B cell (primary cell): Measurements from ENCODE around the gene IQGAP1. TPM values are rescaled to one million over a fixed set of nuclear protein-coding genes. Genes with fewer than 3 reads are reported as not detected.

Experiments used
- ATAC-seq: fragments of 200-7000 bp; cut with Tn5 transposase; one replicate; pipeline ENCODE4 v1.10.0; 2021; ENCODE audit warnings: low read depth, mild to moderate bottlenecking, moderate number of reproducible peaks, moderate library complexity
- CTCF ChIA-PET: fragments of 350-600 bp; sonication (Branson Sonifier 250); formaldehyde crosslinking; loops from one replicate; lab custom pipeline; 2021; ENCODE audit warnings: antibody characterized with exemption, inconsistent platforms; lab: Charles Lee
- POLR2A ChIA-PET: fragments of 350-600 bp; sonication (Branson Sonifier 250); formaldehyde crosslinking; loops from one replicate; lab custom pipeline; 2021; ENCODE audit warnings: antibody characterized with exemption; lab: Charles Lee
- DNase-seq: peaks from one replicate; pipeline ENCODE4 v3.0.0; 2013
- H2AFZ ChIP-seq: 2 replicates; pipeline ENCODE4 v1.6.1; 2012; ENCODE audit warnings: mild to moderate bottlenecking, low read depth, low read length; ENCODE audit not compliant: insufficient read depth, poor library complexity, severe bottlenecking
- H3K27ac ChIP-seq, 2 donors: 1 replicate in 1 of 2; 2 replicates in 1 of 2; pipeline ENCODE4 v1.5.1; 2012 to 2013; ENCODE audit warnings: low read length in 2 of 2, mild to moderate bottlenecking in 2 of 2, moderate library complexity in 1 of 2
- H3K27me3 ChIP-seq, 4 experiments: fragments of 200-600 bp in 1 of 4; sonication (generic) in 1 of 4; replicated peaks in 1 of 4; 1 replicate in 2 of 4; 2 replicates in 2 of 4; pipeline versions ENCODE4 v1.6.1 to v1.7.0; 2013 to 2016; ENCODE audit warnings: low read length in 3 of 4, mild to moderate bottlenecking in 2 of 4, mixed read lengths in 1 of 4, moderate library complexity in 1 of 4; ENCODE audit not compliant: insufficient read depth in 4 of 4, control insufficient read depth in 3 of 4; ENCODE audit errors: control extremely low read depth in 1 of 4
- H3K36me3 ChIP-seq, 2 experiments: replicated peaks in 1 of 2; 1 replicate in 1 of 2; 2 replicates in 1 of 2; pipeline versions ENCODE4 v1.6.1 to v1.7.1; 2013; ENCODE audit warnings: low read length in 1 of 2; ENCODE audit not compliant: insufficient read depth in 2 of 2, control insufficient read depth in 1 of 2; ENCODE audit errors: control extremely low read depth in 1 of 2, extremely low read depth in 1 of 2
- H3K4me1 ChIP-seq, 2 donors: fragments of 200-600 bp in 1 of 2; sonication (generic) in 1 of 2; 1 replicate in 1 of 2; 2 replicates in 1 of 2; pipeline versions ENCODE4 v1.5.1 to v1.6.1; 2013 to 2017; ENCODE audit warnings: low read length in 2 of 2; ENCODE audit not compliant: control insufficient read depth in 2 of 2, insufficient read depth in 2 of 2
- H3K4me2 ChIP-seq: replicated peaks from 2 replicates; pipeline ENCODE3; 2012; ENCODE audit warnings: mild to moderate bottlenecking, low read depth, low read length; ENCODE audit not compliant: poor library complexity, severe bottlenecking
- H3K4me3 ChIP-seq, 5 experiments: fragments of 200-600 bp in 1 of 5; sonication (generic) in 1 of 5; 1 replicate in 3 of 5; 2 replicates in 2 of 5; pipeline versions ENCODE4 v1.5.1 to v1.7.0; 2011 to 2016; ENCODE audit warnings: low read length in 4 of 5, mild to moderate bottlenecking in 4 of 5, low read depth in 2 of 5, control low read depth in 1 of 5, moderate library complexity in 1 of 5; ENCODE audit not compliant: insufficient read depth in 1 of 5; ENCODE audit errors: control extremely low read depth in 1 of 5, extremely low read depth in 1 of 5
- H3K79me2 ChIP-seq: fragments of 200-600 bp; sonication (generic); one replicate; pipeline ENCODE4 v1.6.0; 2016; ENCODE audit warnings: low read length; ENCODE audit not compliant: control insufficient read depth, insufficient read depth
- H3K9ac ChIP-seq: fragments of 200-600 bp; sonication (generic); 2 replicates; pipeline ENCODE4 v1.6.1; 2017; ENCODE audit warnings: mild to moderate bottlenecking, low read length, moderate library complexity
- H3K9me3 ChIP-seq, 3 donors: one replicate each; pipeline versions ENCODE4 v1.6.1 to v1.7.1; 2013; ENCODE audit warnings: low read length in 2 of 3; ENCODE audit not compliant: control insufficient read depth in 2 of 3, insufficient read depth in 1 of 3; ENCODE audit errors: control extremely low read depth in 1 of 3
- H4K20me1 ChIP-seq: 2 replicates; pipeline ENCODE4 v1.6.0; 2012; ENCODE audit warnings: mild to moderate bottlenecking, low read length; ENCODE audit not compliant: insufficient read depth, control insufficient read depth, poor library complexity, severe bottlenecking
- H3K27ac Mint-ChIP-seq: one replicate; pipeline ENCODE4 v1.8.0; 2021; ENCODE audit warnings: mixed read lengths
- H3K27me3 Mint-ChIP-seq: one replicate; pipeline ENCODE4 v1.8.0; 2021; ENCODE audit warnings: mixed read lengths
- H3K4me1 Mint-ChIP-seq: one replicate; pipeline ENCODE4 v1.8.0; 2021; ENCODE audit warnings: mixed read lengths
- H3K4me3 Mint-ChIP-seq: one replicate; pipeline ENCODE4 v1.8.0; 2021; ENCODE audit warnings: mixed read lengths
- H3K9me3 Mint-ChIP-seq: one replicate; pipeline ENCODE4 v1.8.0; 2022; ENCODE audit warnings: mixed read lengths; ENCODE audit not compliant: insufficient read depth
- EZH2 ChIP-seq: IDR thresholded peaks from 2 replicates; pipeline ENCODE4 v1.6.1; 2012; ENCODE audit warnings: borderline replicate concordance, low read depth, mild to moderate bottlenecking, moderate library complexity, low read length; ENCODE audit not compliant: insufficient read depth, poor library complexity, severe bottlenecking
- WGBS: methylation state at CpG from one replicate; pipeline ENCODE4 v1.1.5; 2013; ENCODE audit warnings: missing lambda C conversion rate; ENCODE audit not compliant: insufficient coverage; 5-methylcytosine and 5-hydroxymethylcytosine counted together
- intact Hi-C: fragments of 100-400 bp; cut with micrococcal nuclease; formaldehyde crosslinking; loops from one replicate; pipeline ENCODE4 v1.10.0; 2022
- polyA plus RNA-seq: library from polyadenylated mRNA; depleted of rRNA; stranded (reverse); fragments of >200 nt; gene quantifications from 2 replicates; pipeline ENCODE4 v1.2.3, GENCODE V29; 2012
- total RNA-seq, 2 donors: library from RNA; stranded (reverse); fragments of 120-200 nt in 1 of 2; gene quantifications; 1 replicate in 1 of 2; 2 replicates in 1 of 2; pipeline versions ENCODE4 v1.2.3 to v1.2.4, GENCODE V29; 2013 to 2022
- TF ChIP-seq, protein P1 (sequence below): fragments of 200-600 bp; IDR thresholded peaks from one replicate; pipeline ENCODE4 v1.8.0; 2022; ENCODE audit warnings: antibody characterized with exemption, mild to moderate bottlenecking

The IQGAP1 gene
- total and polyA plus RNA-seq, 2 donors (not counting 1 experiment from before 2014, with no cell fraction given), result 49.7 to 216 TPM

DNA sequence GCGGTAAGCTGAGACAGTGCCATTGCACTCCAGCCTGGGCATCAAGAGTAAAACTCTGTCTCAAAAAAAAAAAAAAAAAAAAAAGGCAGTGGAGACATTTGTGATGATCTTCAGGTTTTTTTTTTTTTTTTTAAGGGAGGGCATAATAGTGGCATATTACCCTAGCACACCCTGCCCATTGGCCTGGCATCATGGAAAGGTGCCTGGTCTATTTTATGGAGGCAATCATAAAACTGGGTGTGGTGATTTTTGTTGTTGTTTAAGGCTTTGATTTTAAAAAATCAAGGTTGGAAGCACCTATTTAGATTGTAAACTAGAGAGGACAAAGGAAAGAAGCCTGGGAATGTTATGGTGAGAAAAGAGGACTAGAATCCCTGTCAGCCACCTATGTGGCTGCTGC, 6.0 kb downstream of the IQGAP1 start:
- no peak for DNase-seq
- no peak overlapping the region for H3K4me2 ChIP-seq
- no peak overlapping the region for H3K27ac ChIP-seq
- intact Hi-C loops, result no loop called here
- TF ChIP-seq, protein P1, sequence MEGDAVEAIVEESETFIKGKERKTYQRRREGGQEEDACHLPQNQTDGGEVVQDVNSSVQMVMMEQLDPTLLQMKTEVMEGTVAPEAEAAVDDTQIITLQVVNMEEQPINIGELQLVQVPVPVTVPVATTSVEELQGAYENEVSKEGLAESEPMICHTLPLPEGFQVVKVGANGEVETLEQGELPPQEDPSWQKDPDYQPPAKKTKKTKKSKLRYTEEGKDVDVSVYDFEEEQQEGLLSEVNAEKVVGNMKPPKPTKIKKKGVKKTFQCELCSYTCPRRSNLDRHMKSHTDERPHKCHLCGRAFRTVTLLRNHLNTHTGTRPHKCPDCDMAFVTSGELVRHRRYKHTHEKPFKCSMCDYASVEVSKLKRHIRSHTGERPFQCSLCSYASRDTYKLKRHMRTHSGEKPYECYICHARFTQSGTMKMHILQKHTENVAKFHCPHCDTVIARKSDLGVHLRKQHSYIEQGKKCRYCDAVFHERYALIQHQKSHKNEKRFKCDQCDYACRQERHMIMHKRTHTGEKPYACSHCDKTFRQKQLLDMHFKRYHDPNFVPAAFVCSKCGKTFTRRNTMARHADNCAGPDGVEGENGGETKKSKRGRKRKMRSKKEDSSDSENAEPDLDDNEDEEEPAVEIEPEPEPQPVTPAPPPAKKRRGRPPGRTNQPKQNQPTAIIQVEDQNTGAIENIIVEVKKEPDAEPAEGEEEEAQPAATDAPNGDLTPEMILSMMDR, result no peak
- no peak for TF ChIP-seq EZH2
- peaks cover 100% of the 10 kb centered on the region for H3K79me2 ChIP-seq
- peak overlapping the region; percentile 62 for H3K27ac Mint-ChIP-seq
- no peak overlapping the region for H2AFZ ChIP-seq
- H3K9me3 ChIP-seq, result no peaks in the 10 kb centered on the region
- ChIA-PET POLR2A (no interaction called here), CTCF (no interaction called here)
- no peak for ATAC-seq
- H3K9me3 Mint-ChIP-seq, result no peaks in the 10 kb centered on the region
- 100% methylated on average over 1 of the region's 1 CpG for WGBS
- H3K4me1 Mint-ChIP-seq, result peaks cover 68% of the 10 kb centered on the region
- H3K36me3 ChIP-seq, result peaks cover 0 to 17% of the 10 kb centered on the region in 2 experiments
- no peak overlapping the region for H3K4me3 ChIP-seq
- no peak overlapping the region for H3K4me3 Mint-ChIP-seq
- peaks cover 29% of the 10 kb centered on the region for H4K20me1 ChIP-seq
- H3K27me3 ChIP-seq, result no peaks in the 10 kb centered on the region
- no peak overlapping the region for H3K9ac ChIP-seq
- H3K4me1 ChIP-seq, result peaks cover 33 to 37% of the 10 kb centered on the region in 2 donors
- no peaks in the 10 kb centered on the region for H3K27me3 Mint-ChIP-seq

- DNase-seq (no peak), ATAC-seq (no peak)
- Histone ChIP-seq H3K4me2 (no peak overlapping the region), H3K36me3 (peaks cover 0 to 17% of the 10 kb centered on the region in 2 experiments), H4K20me1 (peaks cover 21% of the 10 kb centered on the region), H3K27ac (peak overlapping the region in 1 of 2 donors; percentile 40), H2AFZ (no peak overlapping the region), H3K9me3 (no peaks in the 10 kb centered on the region), H3K4me1 (peaks cover 25 to 30% of the 10 kb centered on the region in 2 donors), H3K9ac (no peak overlapping the region), H3K27me3 (no peaks in the 10 kb centered on the region), H3K79me2 (peaks cover 100% of the 10 kb centered on the region), H3K4me3 (no peak overlapping the region)
- Mint-ChIP-seq H3K27me3 (no peaks in the 10 kb centered on the region), H3K4me1 (peaks cover 68% of the 10 kb centered on the region), H3K27ac (peak overlapping the region; percentile 62), H3K4me3 (no peak overlapping the region), H3K9me3 (no peaks in the 10 kb centered on the region)
- ChIA-PET POLR2A (no interaction called here), CTCF (no interaction called here)
- WGBS, result 92% methylated on average over 9 of the region's 12 CpGs
- TF ChIP-seq, protein P1, result no peak
- TF ChIP-seq EZH2, result no peak
- intact Hi-C loops, result no loop called here
These were observed 6.9 kb downstream of the IQGAP1 start for GRCh38 chr15:90394748-90395442.
